NCI-H146 treated with DMSO at 0.1 percent for 48 hours (cell line): Measurements from ENCODE around the gene EMD.

Experiments used
- DNase-seq: peaks from one replicate; lab custom pipeline; 2025; ENCODE audit not compliant: unreplicated experiment; lab: John Stamatoyannopoulos, UW

EMD gene

GRCh38 chrX:154355094-154355775, 23.9 kb upstream of the EMD start:
- DNase-seq, result no peak

- DNase-seq, result no peak
These were observed 23.3 kb upstream of the EMD start for GRCh38 chrX:154355776-154356140.

GRCh38 chrX:154356596-154356995, 22.5 kb upstream of the EMD start:
- no peak for DNase-seq

- no peak for DNase-seq
These were observed 21.9 kb upstream of the EMD start for GRCh38 chrX:154357205-154357604.

GRCh38 chrX:154358011-154358410, 21.1 kb upstream of the EMD start:
- DNase-seq, result no peak

GRCh38 chrX:154358829-154359228, 20.3 kb upstream of the EMD start:
- no peak for DNase-seq

GRCh38 chrX:154359362-154360154, 19.5 kb upstream of the EMD start:
- DNase-seq, result no peak

- no peak for DNase-seq
These were observed 18.9 kb upstream of the EMD start for GRCh38 chrX:154360155-154360713.

- DNase-seq, result no peak
These were observed 16.9 kb upstream of the EMD start for GRCh38 chrX:154362085-154362742.

GRCh38 chrX:154363706-154364439, 15.2 kb upstream of the EMD start:
- DNase-seq, result no peak

- no peak for DNase-seq
These were observed 14.0 kb upstream of the EMD start for GRCh38 chrX:154365052-154365600.

GRCh38 chrX:154365997-154366665, 13.0 kb upstream of the EMD start:
- DNase-seq, result no peak

GRCh38 chrX:154366666-154367055, 12.4 kb upstream of the EMD start:
- no peak for DNase-seq

GRCh38 chrX:154367474-154368308, 11.4 kb upstream of the EMD start:
- no peak for DNase-seq

GRCh38 chrX:154368630-154369448, 10.3 kb upstream of the EMD start:
- peak; percentile 22 for DNase-seq

- peak; percentile 43 for DNase-seq
These were observed 9.4 kb upstream of the EMD start for GRCh38 chrX:154369449-154370299.

- no peak for DNase-seq
These were observed 8.6 kb upstream of the EMD start for GRCh38 chrX:154370300-154371016.
